GM21423 (cell line): Measurements from ENCODE around the gene C1QTNF1.

ENCODE experiments used
- ATAC-seq: cut with Tn5 transposase; IDR thresholded peaks from one replicate; pipeline ENCODE4 v1.9.1; 2021; ENCODE audit warnings: mild to moderate bottlenecking, moderate library complexity; ENCODE audit not compliant: unreplicated experiment

Gene C1QTNF1

GRCh38 chr17:79078476-79079190 is 54.7 kb downstream of the C1QTNF1 start:
- ATAC-seq, result no peak

GRCh38 chr17:79079421-79080200 is 55.6 kb downstream of the C1QTNF1 start:
- no peak for ATAC-seq

- ATAC-seq, result no peak
Observed at GRCh38 chr17:79080349-79080748, 56.4 kb downstream of the C1QTNF1 start.

GRCh38 chr17:79080761-79081290 is 56.9 kb downstream of the C1QTNF1 start:
- no peak for ATAC-seq

GRCh38 chr17:79081571-79082276 is 57.8 kb downstream of the C1QTNF1 start:
- no peak for ATAC-seq

GRCh38 chr17:79082311-79083190 is 58.6 kb downstream of the C1QTNF1 start:
- ATAC-seq, result no peak

- ATAC-seq, result no peak
Observed at GRCh38 chr17:79083191-79083971, 59.4 kb downstream of the C1QTNF1 start.

- no peak for ATAC-seq
Observed at GRCh38 chr17:79084291-79085153, 60.6 kb downstream of the C1QTNF1 start.

GRCh38 chr17:79085154-79085920 is 61.4 kb downstream of the C1QTNF1 start:
- ATAC-seq, result no peak

- no peak for ATAC-seq
Observed at GRCh38 chr17:79085921-79086551, 62.1 kb downstream of the C1QTNF1 start.

- no peak for ATAC-seq
Observed at GRCh38 chr17:79086609-79087427, 62.8 kb downstream of the C1QTNF1 start.

- no peak for ATAC-seq
Observed at GRCh38 chr17:79087428-79088143, 63.6 kb downstream of the C1QTNF1 start.

- no peak for ATAC-seq
Observed at GRCh38 chr17:79088247-79088996, 64.5 kb downstream of the C1QTNF1 start.

- ATAC-seq, result no peak
Observed at GRCh38 chr17:79088997-79089328, 65.0 kb downstream of the C1QTNF1 start.

GRCh38 chr17:79089720-79090442 is 65.9 kb downstream of the C1QTNF1 start:
- ATAC-seq, result no peak
